ENCODE measurements around the gene CISD1.
"Not testable (repeated sequence)": the region's sequence is repeated elsewhere in the genome, so short reads cannot be mapped to it uniquely, and the experiment has no call there.

GRCh38 chr10:58244666-58245065, 24.3 kb upstream of the CISD1 start:
- not testable (repeated sequence) for TF ChIP-seq POLR2AphosphoS5 (IDR thresholded peaks at IDR 0.05; ENCODE audit: borderline replicate concordance, low read depth, low read length); EZH2 (IDR thresholded peaks at IDR 0.05); FOXP2 (optimal IDR thresholded peaks at IDR 0.05; ENCODE audit: control extremely low read depth, extremely low read length, insufficient read depth)
